Measurements from ENCODE around the gene WRAP53.

The WRAP53 gene

GRCh38 chr17:7745748-7746470 lies 57.6 kb downstream of the WRAP53 start:
- DNase-seq, result no peak

DNA sequence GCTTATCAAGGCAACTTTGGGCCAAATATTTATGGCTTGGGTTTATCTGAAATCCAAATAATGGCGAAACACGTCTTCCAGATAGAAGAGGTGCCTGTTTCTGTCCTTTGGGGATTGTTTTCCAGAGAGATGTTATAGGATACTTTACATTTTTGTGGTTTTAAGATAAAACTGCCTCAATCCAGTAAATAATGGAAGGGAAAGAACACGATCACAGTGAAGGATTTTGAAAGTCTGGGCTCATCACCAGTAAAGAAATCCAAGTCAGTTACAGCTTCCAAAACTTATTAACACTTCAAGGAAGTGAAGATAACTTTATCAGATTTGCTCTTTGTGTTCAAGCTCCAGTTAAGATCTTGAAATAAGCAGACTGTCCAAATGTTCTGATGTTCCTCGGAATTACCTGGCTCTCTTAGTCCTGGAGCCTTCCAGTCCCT lies 59.4 kb downstream of the WRAP53 start:
- DNase-seq, result no peak

DNA sequence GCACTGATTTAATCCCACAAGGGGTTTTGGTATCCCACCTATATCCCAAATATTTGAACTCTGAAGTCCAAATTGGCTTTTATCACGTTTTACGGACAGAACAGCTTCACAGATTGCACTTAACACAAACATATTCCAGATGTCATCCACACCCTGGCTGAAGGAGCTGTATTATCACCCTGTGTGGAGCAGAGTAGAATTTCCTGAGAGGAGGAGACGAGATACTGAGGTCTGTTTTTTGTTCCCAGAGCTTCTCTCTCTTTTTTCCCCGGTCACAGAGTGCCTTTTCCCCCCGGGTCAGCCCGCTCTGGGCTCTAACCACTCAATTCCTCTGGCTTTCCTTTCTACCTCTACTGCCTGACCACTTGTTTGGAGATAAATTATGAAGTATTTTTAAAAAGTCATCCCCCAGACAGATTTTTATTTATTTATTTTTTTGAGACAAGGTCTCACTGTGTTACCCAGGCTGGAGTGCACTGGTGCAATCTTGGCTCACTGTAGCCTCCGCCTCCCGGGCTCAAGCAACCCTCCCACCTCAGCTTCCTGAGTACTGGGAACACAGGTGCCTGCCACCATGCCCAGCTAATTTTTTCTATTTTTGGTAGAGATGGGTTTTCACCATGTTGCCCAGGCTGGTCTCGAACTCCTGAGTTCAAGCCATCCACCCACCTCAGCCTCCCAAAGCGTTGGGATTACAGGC lies 59.9 kb downstream of the WRAP53 start:
- no peak for DNase-seq

- no peak for DNase-seq
Measured at GRCh38 chr17:7750321-7750821, 62.1 kb downstream of the WRAP53 start.
